HG03520 (cell line): ENCODE data around the gene VPS16.
"Not testable (repeated sequence)": the region's sequence is repeated elsewhere in the genome, so short reads cannot be mapped to it uniquely, and the experiment has no call there.

ENCODE experiments used
- ATAC-seq: cut with Tn5 transposase; IDR thresholded peaks from one replicate; pipeline ENCODE4 v1.9.1; 2021; ENCODE audit warnings: mild to moderate bottlenecking, moderate library complexity; ENCODE audit not compliant: unreplicated experiment

VPS16 gene

DNA sequence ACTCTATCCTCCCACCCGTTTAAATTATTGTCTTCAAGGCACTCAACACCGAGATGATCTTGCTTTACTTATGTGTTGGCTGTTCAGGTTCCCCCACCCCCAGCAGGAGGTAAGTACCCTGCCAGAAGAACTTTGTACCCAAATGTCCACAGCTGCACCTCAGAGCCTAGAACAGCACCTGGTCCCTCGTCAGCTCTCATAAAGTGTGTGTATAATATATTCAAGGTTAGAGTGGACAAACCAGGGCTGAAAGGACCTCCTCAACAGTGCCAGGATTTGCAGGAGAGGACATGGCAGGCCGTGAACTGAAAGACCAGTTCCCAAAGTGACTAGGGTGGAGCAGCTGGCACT lies 34.2 kb upstream of the VPS16 start:
- no peak for ATAC-seq

DNA sequence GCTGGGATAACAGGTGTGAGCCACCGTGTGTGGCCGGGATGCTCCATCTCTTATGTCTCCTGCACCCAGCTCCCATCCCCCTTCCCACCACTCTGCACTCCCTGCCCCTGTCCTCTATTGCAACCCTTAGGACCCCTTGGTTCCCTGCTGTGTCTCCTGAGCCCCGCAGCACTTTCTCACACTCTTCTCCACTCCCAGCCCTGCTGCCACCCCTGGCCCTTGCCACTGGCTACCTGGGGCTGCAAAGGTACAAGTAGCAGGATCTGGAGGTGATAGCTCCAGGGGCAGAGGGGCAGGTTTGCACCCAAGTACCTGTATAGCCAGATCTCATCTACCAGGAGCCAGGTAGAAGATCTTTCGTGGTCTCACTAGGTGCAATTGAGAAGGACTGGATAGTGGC lies 33.5 kb upstream of the VPS16 start:
- no peak for ATAC-seq

- not testable (repeated sequence) for ATAC-seq
Observed at GRCh38 chr20:2807929-2808328, 32.6 kb upstream of the VPS16 start.

DNA sequence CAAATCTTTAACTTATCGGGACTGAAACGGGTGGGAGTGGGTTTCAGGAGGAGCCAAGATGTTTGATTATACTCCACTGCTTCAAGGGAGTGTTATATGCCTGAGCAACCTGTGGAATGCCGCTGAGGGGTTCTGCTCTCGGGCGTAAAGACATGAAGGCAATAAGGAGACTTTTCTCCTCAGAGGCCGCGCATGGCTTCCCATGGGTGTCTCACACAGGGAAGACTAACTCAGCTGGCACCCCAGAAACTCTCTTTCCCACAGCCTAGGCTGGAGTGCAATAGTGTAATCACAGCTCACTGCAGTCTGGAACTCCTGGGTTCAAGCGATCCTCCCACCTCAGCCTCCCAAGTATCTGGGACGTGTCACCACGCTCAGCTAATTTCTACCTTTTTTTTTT lies 30.9 kb upstream of the VPS16 start:
- no peak for ATAC-seq

GRCh38 chr20:2812189-2812588 lies 28.4 kb upstream of the VPS16 start:
- no peak for ATAC-seq

- ATAC-seq, result no peak
Observed at GRCh38 chr20:2814076-2814475, 26.5 kb upstream of the VPS16 start.

- ATAC-seq, result no peak
Observed at GRCh38 chr20:2814587-2815051, 25.9 kb upstream of the VPS16 start, which contains the start of gene C20orf141. Gene C20orf141 (plus strand): TSS chr20:2814987. CDS start chr20:2815185, 198 bp downstream.

GRCh38 chr20:2815242-2815900 lies 25.2 kb upstream of the VPS16 start:
- ATAC-seq, result no peak

- ATAC-seq, result no peak
Observed at GRCh38 chr20:2816030-2816582, 24.4 kb upstream of the VPS16 start, which contains the start of gene TMEM239. Gene TMEM239 (plus strand): TSS chr20:2816364. CDS start chr20:2816555, 191 bp downstream.

- no peak for ATAC-seq
Observed at GRCh38 chr20:2816583-2817340, 23.8 kb upstream of the VPS16 start.

GRCh38 chr20:2817341-2817726 lies 23.2 kb upstream of the VPS16 start:
- ATAC-seq, result no peak

DNA sequence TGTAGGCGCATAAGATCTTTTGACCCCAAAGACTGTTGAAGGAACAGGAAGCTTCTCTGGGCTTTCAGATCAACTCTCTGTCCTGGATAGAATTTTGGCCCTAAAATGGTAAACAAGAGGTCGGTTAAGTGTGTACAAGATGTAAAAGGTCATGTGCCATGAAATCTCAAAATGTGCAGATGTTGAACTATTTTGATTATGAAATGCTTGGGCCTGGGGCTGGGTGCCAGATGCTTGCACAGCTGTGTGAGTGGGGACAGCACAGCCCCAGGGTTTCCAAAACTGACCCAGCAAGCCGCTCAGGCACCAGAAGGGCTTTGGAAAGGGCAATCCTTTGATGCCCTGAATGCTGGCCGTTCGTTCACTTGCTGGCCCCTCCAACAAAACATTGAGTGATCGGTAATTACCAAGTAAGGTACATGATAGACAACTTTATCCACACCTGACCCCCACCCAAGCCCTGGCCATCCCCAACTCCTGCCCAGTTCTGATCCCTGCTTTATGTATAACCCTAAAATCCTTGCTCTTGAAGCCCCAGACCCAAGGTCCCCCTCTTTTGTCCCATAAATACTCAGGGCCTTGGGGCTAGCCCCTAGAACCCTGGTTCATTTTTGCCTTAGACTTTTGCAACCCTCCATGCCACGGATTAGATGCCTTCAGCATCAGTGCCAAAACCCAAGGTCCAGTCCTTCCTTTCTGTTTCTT lies 22.5 kb upstream of the VPS16 start:
- no peak for ATAC-seq

DNA sequence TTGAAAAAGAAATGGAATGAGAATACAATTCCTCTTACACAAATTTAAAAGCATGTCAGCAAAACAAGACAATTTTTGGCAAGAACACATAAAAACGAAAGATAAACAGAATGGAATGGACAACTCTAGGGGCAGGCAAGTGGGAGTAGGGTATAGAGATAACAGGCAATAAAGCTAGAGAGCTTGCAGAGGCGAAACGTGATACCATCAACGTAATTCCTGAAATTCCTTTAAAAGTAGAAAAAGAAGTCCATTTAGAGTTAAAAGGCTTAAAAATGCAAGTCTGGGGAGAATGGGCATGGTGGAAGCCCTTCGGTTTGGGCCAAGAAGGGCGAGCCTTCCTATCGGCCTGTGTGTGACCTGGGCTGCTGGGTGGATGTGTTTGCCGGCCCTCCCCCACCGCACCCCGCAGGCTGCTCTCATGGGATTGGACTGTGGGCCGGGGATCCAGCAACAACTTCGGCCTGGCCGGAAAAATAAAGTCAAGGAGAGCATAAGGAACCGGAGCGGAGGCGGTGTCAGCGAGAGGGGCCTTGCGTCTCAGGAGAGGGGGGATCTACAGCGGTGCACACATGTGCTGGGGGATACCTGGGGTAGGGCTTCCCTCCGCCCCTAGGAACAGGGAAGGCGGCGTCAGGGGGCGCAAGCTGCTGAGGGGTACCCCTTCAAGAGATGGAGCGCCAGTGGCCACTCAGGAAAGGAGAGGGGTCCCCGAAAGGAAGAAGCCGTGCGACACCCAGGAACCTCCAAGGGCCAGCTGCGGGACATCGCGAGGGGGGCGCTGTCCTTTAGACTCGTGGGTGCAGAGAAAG lies 20.3 kb upstream of the VPS16 start:
- ATAC-seq, result no peak

- no peak for ATAC-seq
Observed at GRCh38 chr20:2820896-2821869, 19.4 kb upstream of the VPS16 start.

GRCh38 chr20:2822073-2822472 lies 18.5 kb upstream of the VPS16 start:
- no peak for ATAC-seq

GRCh38 chr20:2825761-2826160 lies 14.8 kb upstream of the VPS16 start:
- no peak for ATAC-seq

- ATAC-seq, result no peak
Observed at GRCh38 chr20:2826655-2827054, 13.9 kb upstream of the VPS16 start.

DNA sequence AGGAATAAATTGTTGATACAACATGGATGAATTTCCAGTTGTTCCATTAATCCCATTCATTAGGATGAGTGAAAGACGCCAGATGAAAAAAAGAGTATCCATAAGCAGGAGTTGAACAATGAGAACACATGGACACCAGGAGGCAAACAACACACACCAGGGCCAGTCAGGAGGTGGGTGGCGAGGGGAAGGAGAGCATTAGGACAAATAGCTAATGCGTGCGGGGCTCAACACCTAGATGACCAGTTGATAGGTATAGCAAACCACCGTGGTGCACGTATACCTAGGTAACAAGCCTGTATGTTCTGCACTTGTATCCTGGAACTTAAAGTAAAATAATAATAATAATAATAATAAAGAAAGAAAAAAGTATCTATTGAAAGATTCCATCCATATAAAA lies 11.2 kb upstream of the VPS16 start:
- ATAC-seq, result no peak

DNA sequence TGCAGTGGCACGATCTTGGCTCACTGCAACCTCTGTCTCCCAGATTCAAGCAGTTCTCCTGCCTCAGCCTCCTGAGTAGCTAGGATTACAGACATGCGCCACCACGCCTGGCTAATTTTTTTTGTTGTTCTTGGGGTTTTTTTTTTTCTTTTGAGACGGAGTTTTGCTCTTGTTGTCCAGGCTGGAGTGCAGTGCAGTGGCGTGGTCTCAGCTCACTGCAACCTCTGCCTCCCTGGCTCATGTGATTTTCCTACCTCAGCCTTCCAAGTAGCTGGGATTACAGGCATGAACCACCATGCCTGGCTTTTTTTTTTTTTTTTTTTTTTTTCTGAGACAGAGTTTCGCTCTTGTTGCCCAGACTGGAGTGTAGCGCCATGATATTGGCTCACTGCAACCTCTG lies 9.3 kb upstream of the VPS16 start:
- ATAC-seq, result not testable (repeated sequence)
